Measurements from ENCODE around the gene NLRP12. TPM values are rescaled to one million over a fixed set of nuclear protein-coding genes. Genes with fewer than 3 reads are reported as not detected.
"Not testable (repeated sequence)": the region's sequence is repeated elsewhere in the genome, so short reads cannot be mapped to it uniquely, and the experiment has no call there.

NLRP12 gene
- total RNA-seq, 1 experiment from 2014 or later = not detected

GRCh38 chr19:53870485-53870844 lies 46.4 kb upstream of the NLRP12 start:
- BruUV-seq (replicated peaks) = no TSS peak
- ChIA-PET CTCF (interaction anchor here (1.0 to 1.5 kb wide), 3 partner anchors 11 to 156 kb away, joined by 3 read pairs; no protein-coding TSS in a partner anchor), POLR2A (no interaction called here)
- Mint-ChIP-seq H3K9me3 (ENCODE audit: unreplicated experiment) (no peaks in the 10 kb centered on the region), H3K36me3 (ENCODE audit: insufficient read depth, unreplicated experiment) (peaks cover 48% of the 10 kb centered on the region), H3K27ac (ENCODE audit: low read depth, unreplicated experiment) (no peak overlapping the region), H3K27me3 (ENCODE audit: insufficient read depth, unreplicated experiment) (no peaks in the 10 kb centered on the region), H3K4me3 (ENCODE audit: unreplicated experiment) (peak overlapping the region; percentile 52), H3K4me1 (ENCODE audit: insufficient read depth, unreplicated experiment) (peaks cover 20% of the 10 kb centered on the region)
- no peak for TF ChIP-seq CTCF (IDR thresholded peaks at IDR 0.05; ENCODE audit: unreplicated experiment)
- intact Hi-C loops (cut with micrococcal nuclease) = no loop called here
- DNase-seq (ENCODE audit: unreplicated experiment) = no peak

DNA sequence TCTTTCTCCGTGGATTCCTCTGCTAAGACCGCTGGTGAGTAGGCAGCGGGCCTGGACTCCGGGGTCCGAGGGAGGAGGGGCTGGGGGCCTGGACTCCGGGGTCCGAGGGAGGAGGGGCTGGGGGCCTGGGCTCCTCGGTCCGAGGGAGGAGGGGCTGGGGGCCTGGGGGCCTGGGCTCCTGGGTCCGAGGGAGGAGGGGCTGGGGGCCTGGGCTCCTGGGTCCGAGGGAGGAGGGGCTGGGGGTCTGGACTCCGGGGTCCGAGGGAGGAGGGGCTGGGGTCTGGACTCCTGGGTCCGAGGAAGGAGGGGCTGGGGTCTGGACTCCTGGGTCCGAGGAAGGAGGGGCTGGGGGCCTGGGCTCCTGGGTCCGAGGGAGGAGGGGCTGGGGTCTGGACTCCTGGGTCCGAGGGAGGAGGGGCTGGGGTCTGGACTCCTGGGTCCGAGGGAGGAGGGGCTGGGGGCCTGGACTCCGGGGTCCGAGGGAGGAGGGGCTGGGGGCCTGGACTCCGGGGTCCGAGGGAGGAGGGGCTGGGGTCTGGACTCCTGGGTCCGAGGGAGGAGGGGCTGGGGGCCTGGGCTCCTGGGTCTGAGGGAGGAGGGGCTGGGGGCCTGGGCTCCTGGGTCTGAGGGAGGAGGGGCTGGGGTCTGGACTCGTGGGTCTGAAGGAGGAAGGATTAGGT lies 45.8 kb upstream of the NLRP12 start:
- Mint-ChIP-seq H3K36me3 (ENCODE audit: insufficient read depth, unreplicated experiment) (peaks cover 46% of the 10 kb centered on the region), H3K4me3 (ENCODE audit: unreplicated experiment) (peak overlapping the region; percentile 97), H3K4me1 (ENCODE audit: insufficient read depth, unreplicated experiment) (peaks cover 20% of the 10 kb centered on the region), H3K27ac (ENCODE audit: low read depth, unreplicated experiment) (peak overlapping the region; percentile 100)
- CTCF ChIA-PET = interaction anchor here (1.0 kb wide), 1 partner anchor 10 kb away, joined by 3 read pairs; no protein-coding TSS in a partner anchor
- BruUV-seq (replicated peaks); H3K27me3 Mint-ChIP-seq (ENCODE audit: insufficient read depth, unreplicated experiment); DNase-seq (ENCODE audit: unreplicated experiment); H3K9me3 Mint-ChIP-seq (ENCODE audit: unreplicated experiment); POLR2A ChIA-PET: not testable (repeated sequence)
- intact Hi-C loops (cut with micrococcal nuclease) = loop anchor here (2.0 to 10.0 kb wide), 3 partner anchors 235 to 332 kb away; partner anchors contain the start of genes CNOT3, NDUFA3, OSCAR and RPS9

DNA sequence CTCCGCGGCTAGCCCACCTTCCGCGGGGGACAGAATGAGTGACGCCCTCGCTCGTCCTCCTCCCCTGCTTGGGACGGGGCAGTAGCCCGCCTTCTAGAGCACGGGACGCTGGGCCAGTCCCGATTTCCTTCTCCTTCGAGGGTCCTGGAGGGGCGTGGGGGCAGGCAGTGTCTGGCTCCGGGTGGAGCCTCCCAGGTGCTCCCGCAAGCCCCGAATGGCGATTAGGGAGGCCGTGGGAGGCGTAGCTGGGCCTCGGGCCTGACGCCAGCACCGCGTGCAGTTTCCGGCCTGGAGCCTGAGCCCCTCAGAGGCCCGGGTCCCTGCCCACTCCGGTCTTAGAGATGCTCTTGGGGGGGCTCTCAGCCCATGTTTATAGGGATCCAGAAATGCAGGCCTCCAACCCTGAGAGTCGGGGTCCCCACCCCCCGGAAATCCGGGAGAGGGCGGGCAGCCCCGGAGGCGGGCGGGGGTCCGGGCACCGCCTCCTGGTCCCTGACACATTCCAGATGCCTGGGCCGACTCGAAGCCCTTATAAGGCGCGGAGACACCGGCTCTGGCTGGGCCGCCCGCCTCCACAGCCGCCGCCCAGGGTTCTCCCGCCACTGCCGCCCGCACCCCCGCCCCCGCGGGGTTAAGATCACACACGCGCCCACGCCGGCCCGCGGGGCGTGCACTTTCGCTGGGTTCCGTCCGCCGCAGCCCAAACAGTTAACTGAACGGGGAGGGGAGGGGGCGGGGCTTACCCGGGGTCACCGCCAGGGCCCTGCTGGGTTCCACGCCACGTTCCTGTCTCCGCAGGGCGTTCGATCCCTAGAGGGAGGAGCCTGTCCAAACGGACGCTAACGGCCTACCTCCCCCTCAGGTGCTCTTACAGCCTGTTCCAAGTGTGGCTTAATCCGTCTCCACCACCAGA lies 45.0 kb upstream of the NLRP12 start:
- Mint-ChIP-seq H3K27me3 (ENCODE audit: insufficient read depth, unreplicated experiment) (no peaks in the 10 kb centered on the region), H3K27ac (ENCODE audit: low read depth, unreplicated experiment) (peak overlapping the region; percentile 100), H3K4me3 (ENCODE audit: unreplicated experiment) (peak overlapping the region; percentile 97), H3K9me3 (ENCODE audit: unreplicated experiment) (no peaks in the 10 kb centered on the region), H3K36me3 (ENCODE audit: insufficient read depth, unreplicated experiment) (peaks cover 38% of the 10 kb centered on the region), H3K4me1 (ENCODE audit: insufficient read depth, unreplicated experiment) (peaks cover 20% of the 10 kb centered on the region)
- intact Hi-C loops (cut with micrococcal nuclease) = loop anchor here (2.0 to 10.0 kb wide), 3 partner anchors 236 to 333 kb away; partner anchors contain the start of genes CNOT3, NDUFA3, OSCAR and RPS9
- peak; percentile 83 for DNase-seq (ENCODE audit: unreplicated experiment)
- no TSS peak for BruUV-seq (replicated peaks)
- ChIA-PET POLR2A (interaction anchor here (0.6 to 2.3 kb wide), 6 partner anchors 10 to 268 kb away, joined by 3 to 10 read pairs (median 8); partner anchors contain the start of genes CNOT3, PRPF31 and TFPT), CTCF (interaction anchor here (0.6 to 3.3 kb wide), 5 partner anchors 13 to 320 kb away, joined by 3 to 15 read pairs (median 3); partner anchors contain the start of gene PRKCG)
- no peak for TF ChIP-seq CTCF (IDR thresholded peaks at IDR 0.05; ENCODE audit: unreplicated experiment)

- CTCF ChIA-PET = interaction anchor here (0.6 to 3.3 kb wide), 8 partner anchors 14 to 1378 kb away, joined by 3 to 15 read pairs (median 4); partner anchors contain the start of gene PRKCG
- peak; percentile 68 for DNase-seq (ENCODE audit: unreplicated experiment)
- no peaks in the 10 kb centered on the region for H3K9me3 Mint-ChIP-seq (ENCODE audit: unreplicated experiment)
- TF ChIP-seq CTCF (IDR thresholded peaks at IDR 0.05; ENCODE audit: unreplicated experiment) = no peak
- H3K27me3 Mint-ChIP-seq (ENCODE audit: insufficient read depth, unreplicated experiment) = no peaks in the 10 kb centered on the region
- H3K4me1 Mint-ChIP-seq (ENCODE audit: insufficient read depth, unreplicated experiment) = peaks cover 20% of the 10 kb centered on the region
- H3K36me3 Mint-ChIP-seq (ENCODE audit: insufficient read depth, unreplicated experiment) = peaks cover 30% of the 10 kb centered on the region
- peak overlapping the region; percentile 100 for H3K27ac Mint-ChIP-seq (ENCODE audit: low read depth, unreplicated experiment)
- POLR2A ChIA-PET = interaction anchor here (0.6 to 2.3 kb wide), 15 partner anchors 8 to 1804 kb away, joined by 3 to 10 read pairs (median 4); partner anchors contain the start of genes CNOT3, PRPF31, RPS9 and TFPT
- intact Hi-C loops (cut with micrococcal nuclease) = loop anchor here (2.0 to 10.0 kb wide), 3 partner anchors 237 to 334 kb away; partner anchors contain the start of genes CNOT3, NDUFA3, OSCAR and RPS9
- BruUV-seq (replicated peaks) = TSS peak; percentile 20
- H3K4me3 Mint-ChIP-seq (ENCODE audit: unreplicated experiment) = peak overlapping the region; percentile 97
Observed at GRCh38 chr19:53868091-53868891, 44.2 kb upstream of the NLRP12 start.

Measured in MCF 10A (cell line).